ENCODE results near the gene SUGCT. TPM values are rescaled to one million over a fixed set of nuclear protein-coding genes. Genes with fewer than 3 reads are reported as not detected.

Gene SUGCT
- total and polyA plus RNA-seq, 2 of the 8 experiments (the other 6 are each of a cell fraction or from before 2014, with no cell fraction given), result 2.8 to 5.4 TPM

- no peak for DNase-seq (ENCODE audit: low read depth in 1 of 2, low spot score in 2 of 2)
- POLR2A ChIA-PET (ENCODE audit: partially characterized antibody), result no interaction called here
- no peak overlapping the region for H4K5ac ChIP-seq (ENCODE audit: insufficient read length, low read depth, low read length)
- H3K79me1 ChIP-seq (ENCODE audit: low read depth, low read length), result no peaks in the 10 kb centered on the region
- no peak overlapping the region for H2BK120ac ChIP-seq (replicated peaks; ENCODE audit: low read depth, low read length)
- no peak overlapping the region for H4K91ac ChIP-seq (replicated peaks; ENCODE audit: insufficient read length, low read length)
- H3K9ac ChIP-seq (replicated peaks in 1 of 4; ENCODE audit: extremely low read depth in 1 of 4, low read depth in 3 of 4, low read length in 3 of 4), result no peak overlapping the region
- no peak overlapping the region for H3K14ac ChIP-seq (ENCODE audit: insufficient read length)
- H3K79me2 ChIP-seq (ENCODE audit: control insufficient read depth in 1 of 2, insufficient read depth in 2 of 2, low read length in 2 of 2), result no peaks in the 10 kb centered on the region
- H2BK12ac ChIP-seq (ENCODE audit: low read depth, low read length), result no peak overlapping the region
- peaks cover 0 to 1% (median 0%) of the 10 kb centered on the region in 4 experiments; a peak in 1 of 7 replicates for H3K27me3 ChIP-seq (replicated peaks in 1 of 4; ENCODE audit: control insufficient read depth in 3 of 4, extremely low read depth in 1 of 4, insufficient read depth in 3 of 4, low read length in 3 of 4)
- H4K20me1 ChIP-seq (replicated peaks in 1 of 2; ENCODE audit: control insufficient read depth in 1 of 2, insufficient read depth in 2 of 2, low read length in 2 of 2), result no peaks in the 10 kb centered on the region
- no peak overlapping the region for H3K56ac ChIP-seq (replicated peaks; ENCODE audit: insufficient read length, low read depth, low read length)
- H3K4ac ChIP-seq (replicated peaks; ENCODE audit: insufficient read length, low read depth, low read length), result no peak overlapping the region
- H2BK20ac ChIP-seq (ENCODE audit: low read length), result no peak overlapping the region
- no peak overlapping the region for H2AK5ac ChIP-seq (ENCODE audit: low read depth, low read length)
- no peak overlapping the region for H3K27ac ChIP-seq (ENCODE audit: low read depth, low read length)
- H3K4me2 ChIP-seq (ENCODE audit: insufficient read depth in 1 of 2, low read depth in 2 of 2, low read length in 2 of 2), result no peak overlapping the region
- H3K18ac ChIP-seq (ENCODE audit: extremely low read depth, low read length), result no peak overlapping the region
- no peaks in the 10 kb centered on the region for H3K9me3 ChIP-seq (ENCODE audit: insufficient read depth in 2 of 2, low read depth in 1 of 2, low read length in 1 of 2)
- H3K23ac ChIP-seq (ENCODE audit: insufficient read length), result no peak overlapping the region
- H4K8ac ChIP-seq (ENCODE audit: extremely low read depth, insufficient read depth, low read length), result no peak overlapping the region
- WGBS, 2 experiments (ENCODE audit: extremely low coverage in 1 of 2, insufficient coverage in 1 of 2, insufficient read length in 1 of 2, insufficient replicate concordance in 2 of 2, low coverage in 1 of 2, low lambda C conversion rate in 2 of 2, missing lambda C conversion rate in 1 of 2), result 91% methylated on average over 3 of the region's 3 CpGs; no CpG with 5 or more reads in 1 of the 2 experiments
- no peaks in the 10 kb centered on the region for H3K4me1 ChIP-seq (replicated peaks in 1 of 4; ENCODE audit: control insufficient read depth in 3 of 4, insufficient read depth in 4 of 4, low read length in 3 of 4)
- H2BK15ac ChIP-seq (ENCODE audit: low read length), result no peak overlapping the region
- H3K4me3 ChIP-seq (ENCODE audit: extremely low read depth in 1 of 4, insufficient read depth in 2 of 4, low read depth in 3 of 4, low read length in 4 of 4), result no peak overlapping the region
- no peak for FAIRE-seq
- CTCF ChIA-PET (ENCODE audit: partially characterized antibody), result interaction anchor here (0.7 to 1.7 kb wide), 2 partner anchors 11 to 17 kb away, joined by 3 to 7 read pairs; no protein-coding TSS in a partner anchor
- no peak for TF ChIP-seq SP1 (IDR thresholded peaks at IDR 0.05; ENCODE audit: low read depth, low read length)
- TF ChIP-seq JUN (IDR thresholded peaks at IDR 0.05; ENCODE audit: low read depth, low read length), result no peak
- no peak for TF ChIP-seq ZNF274 (IDR thresholded peaks at IDR 0.05; ENCODE audit: borderline replicate concordance, extremely low read depth, low read length)
- TF ChIP-seq TCF12 (IDR thresholded peaks at IDR 0.05; ENCODE audit: low read depth, low read length), result no peak
- TF ChIP-seq KDM4A (IDR thresholded peaks at IDR 0.05; ENCODE audit: low read depth, low read length, severe bottlenecking), result no peak
- no peak for TF ChIP-seq MAX (IDR thresholded peaks at IDR 0.05)
- no peak for TF ChIP-seq HDAC6 (IDR thresholded peaks at IDR 0.05; ENCODE audit: low read depth, low read length)
- TF ChIP-seq CHD1 (IDR thresholded peaks at IDR 0.05; ENCODE audit: low read depth, low read length), result no peak
- TF ChIP-seq JUND (IDR thresholded peaks at IDR 0.05; ENCODE audit: low read length), result no peak
- no peak for TF ChIP-seq SIN3A (conservative IDR thresholded peaks at IDR 0.05 in 1 of 2, IDR thresholded peaks at IDR 0.05 in 1 of 2; ENCODE audit: low read depth in 1 of 2, low read length in 2 of 2)
- TF ChIP-seq, protein P1, sequence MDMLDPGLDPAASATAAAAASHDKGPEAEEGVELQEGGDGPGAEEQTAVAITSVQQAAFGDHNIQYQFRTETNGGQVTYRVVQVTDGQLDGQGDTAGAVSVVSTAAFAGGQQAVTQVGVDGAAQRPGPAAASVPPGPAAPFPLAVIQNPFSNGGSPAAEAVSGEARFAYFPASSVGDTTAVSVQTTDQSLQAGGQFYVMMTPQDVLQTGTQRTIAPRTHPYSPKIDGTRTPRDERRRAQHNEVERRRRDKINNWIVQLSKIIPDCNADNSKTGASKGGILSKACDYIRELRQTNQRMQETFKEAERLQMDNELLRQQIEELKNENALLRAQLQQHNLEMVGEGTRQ (IDR thresholded peaks at IDR 0.05; ENCODE audit: low read length), result no peak
- TF ChIP-seq SRF (IDR thresholded peaks at IDR 0.05; ENCODE audit: low read depth, low read length), result no peak
- no peak for TF ChIP-seq RAD21 (IDR thresholded peaks at IDR 0.05 in 1 of 2, conservative IDR thresholded peaks at IDR 0.05 in 1 of 2; ENCODE audit: low read depth in 2 of 2, low read length in 2 of 2)
- no peak overlapping the region for H2BK5ac ChIP-seq (ENCODE audit: low read depth, low read length)
- no peak overlapping the region for H2AFZ ChIP-seq (ENCODE audit: low read length)
- H3K36me3 ChIP-seq (ENCODE audit: control insufficient read depth in 2 of 4, insufficient read depth in 4 of 4, low read length in 3 of 4), result no peaks in the 10 kb centered on the region
- H3K23me2 ChIP-seq (ENCODE audit: low read depth, low read length), result no peaks in the 10 kb centered on the region
Observed at GRCh38 chr7:40793132-40793531, 658.3 kb downstream of the SUGCT start.
